GM23338 (cell line): Measurements from ENCODE around the gene ZNF761. TPM values are rescaled to one million over a fixed set of nuclear protein-coding genes. Genes with fewer than 3 reads are reported as not detected.
"Not testable (repeated sequence)": the region's sequence is repeated elsewhere in the genome, so short reads cannot be mapped to it uniquely, and the experiment has no call there.

ENCODE experiments used
- ATAC-seq: fragments of 200-7000 bp; cut with Tn5 transposase; 3 replicates; pipeline ENCODE4 v1.9.1; 2020
- DNase-seq: peaks from one replicate; pipeline ENCODE4 v3.0.0-alpha.2; 2015; ENCODE audit warnings: low spot score
- H2AFZ ChIP-seq: fragments of 200-600 bp; sonication (generic); 2 replicates; pipeline ENCODE4 v1.8.0; 2016; ENCODE audit warnings: antibody characterized with exemption, mild to moderate bottlenecking, moderate library complexity
- H3F3A ChIP-seq: fragments of 200-600 bp; sonication (generic); replicated peaks from 2 replicates; pipeline ENCODE4 v1.8.0; 2017; ENCODE audit warnings: antibody characterized with exemption, mixed run types, low read depth
- H3K27ac ChIP-seq: fragments of 200-600 bp; sonication (generic); 2 replicates; pipeline ENCODE4 v1.6.1; 2016; ENCODE audit warnings: low read depth
- H3K27me3 ChIP-seq: fragments of 200-600 bp; sonication (generic); 2 replicates; pipeline ENCODE4 v1.8.0; 2016; ENCODE audit warnings: mild to moderate bottlenecking, mixed run types, moderate library complexity; ENCODE audit not compliant: insufficient read depth
- H3K36me3 ChIP-seq: fragments of 200-600 bp; sonication (generic); 2 replicates; pipeline ENCODE4 v1.8.0; 2016; ENCODE audit warnings: mild to moderate bottlenecking; ENCODE audit not compliant: insufficient read depth
- H3K4me1 ChIP-seq: fragments of 200-600 bp; sonication (generic); 2 replicates; pipeline ENCODE4 v1.8.0; 2016; ENCODE audit warnings: mild to moderate bottlenecking, moderate library complexity; ENCODE audit not compliant: insufficient read depth
- H3K4me2 ChIP-seq: fragments of 200-600 bp; sonication (generic); 2 replicates; pipeline ENCODE4 v1.7.1; 2017; ENCODE audit warnings: mixed run types
- H3K4me3 ChIP-seq: fragments of 200-600 bp; sonication (generic); 2 replicates; pipeline ENCODE4 v1.6.1; 2016; ENCODE audit warnings: mixed run types
- H3K79me2 ChIP-seq: fragments of 200-600 bp; sonication (generic); replicated peaks from 2 replicates; pipeline ENCODE4 v1.8.0; 2017; ENCODE audit warnings: mild to moderate bottlenecking; ENCODE audit not compliant: insufficient read depth
- H3K9me2 ChIP-seq: fragments of 200-600 bp; sonication (generic); 2 replicates; pipeline ENCODE4 v1.8.0; 2017; ENCODE audit not compliant: insufficient read depth
- H4K20me1 ChIP-seq: fragments of 200-600 bp; sonication (generic); replicated peaks from 2 replicates; pipeline ENCODE4 v1.8.0; 2017; ENCODE audit warnings: mild to moderate bottlenecking; ENCODE audit not compliant: insufficient read depth
- H3K27ac Mint-ChIP-seq: 2 replicates; pipeline ENCODE4 v1.8.0; 2020; ENCODE audit warnings: inconsistent platforms, mild to moderate bottlenecking, moderate library complexity, mixed read lengths
- H3K27me3 Mint-ChIP-seq: 3 replicates; pipeline ENCODE4 v1.8.0; 2022; ENCODE audit warnings: low read depth, mild to moderate bottlenecking, moderate library complexity, mixed read lengths, inconsistent platforms; ENCODE audit not compliant: insufficient read depth, poor library complexity
- H3K36me3 Mint-ChIP-seq: 3 replicates; pipeline ENCODE4 v1.8.0; 2021; ENCODE audit warnings: low read depth, mild to moderate bottlenecking, inconsistent platforms, moderate library complexity, mixed read lengths
- H3K4me1 Mint-ChIP-seq: 3 replicates; pipeline ENCODE4 v1.8.0; 2020; ENCODE audit warnings: mild to moderate bottlenecking, inconsistent platforms, mixed read lengths
- H3K4me3 Mint-ChIP-seq: 3 replicates; pipeline ENCODE4 v1.8.0; 2021; ENCODE audit warnings: moderate library complexity, mild to moderate bottlenecking, inconsistent platforms, mixed read lengths
- H3K9me3 Mint-ChIP-seq: 3 replicates; pipeline ENCODE4 v1.8.0; 2020; ENCODE audit warnings: moderate library complexity, mild to moderate bottlenecking, inconsistent platforms, mixed read lengths
- CREB1 ChIP-seq: fragments of 250-450 bp; sonication (Bioruptor Pico); IDR thresholded peaks from 2 replicates; pipeline ENCODE4 v1.5.0; 2020; ENCODE audit warnings: low read depth, mild to moderate bottlenecking, moderate library complexity
- ETS1 ChIP-seq: IDR thresholded peaks from 2 replicates; pipeline ENCODE4 v1.6.1; 2016; ENCODE audit warnings: antibody characterized with exemption
- JUNB ChIP-seq: IDR thresholded peaks from one replicate; pipeline ENCODE4 v1.6.1; 2016; ENCODE audit warnings: antibody characterized with exemption; ENCODE audit not compliant: unreplicated experiment
- NANOG ChIP-seq: IDR thresholded peaks from 2 replicates; pipeline ENCODE4 v1.6.1; 2016; ENCODE audit warnings: antibody characterized with exemption, borderline replicate concordance
- STAT1 ChIP-seq: IDR thresholded peaks from one replicate; pipeline ENCODE4 v1.6.1; 2016; ENCODE audit warnings: antibody characterized with exemption; ENCODE audit not compliant: unreplicated experiment
- ZNF114 ChIP-seq: fragments of 250-450 bp; sonication (Bioruptor Pico); IDR thresholded peaks from 2 replicates; pipeline ENCODE4 v1.5.0; 2020; ENCODE audit warnings: mild to moderate bottlenecking, moderate library complexity
- ZNF331 ChIP-seq: fragments of 250-450 bp; sonication (Bioruptor Pico); IDR thresholded peaks from 2 replicates; pipeline ENCODE4 v1.5.0; 2020; ENCODE audit warnings: low read depth, mild to moderate bottlenecking, moderate library complexity
- polyA plus RNA-seq: library from polyadenylated mRNA; unstranded; fragments of >200 nt; fragmentation: Nextera tagmentation; extraction: Ambion mirVana; gene quantifications from 2 replicates; pipeline ENCODE4 v1.2.1, GENCODE V29; 2016
- total RNA-seq: library from RNA; depleted of rRNA; stranded (reverse); fragments of >200 nt; shearing (Covaris generic); gene quantifications from 2 replicates; pipeline ENCODE4 v1.2.3, GENCODE V29; 2014
- TF ChIP-seq, protein P1 (sequence below): fragments of 250-450 bp; sonication (Bioruptor Pico); IDR thresholded peaks from 2 replicates; pipeline ENCODE4 v1.5.0; 2020; ENCODE audit warnings: mild to moderate bottlenecking, moderate library complexity

The ZNF761 gene
- total and polyA plus RNA-seq, 2 experiments from 2014 or later: 17.1 to 40.1 TPM

DNA sequence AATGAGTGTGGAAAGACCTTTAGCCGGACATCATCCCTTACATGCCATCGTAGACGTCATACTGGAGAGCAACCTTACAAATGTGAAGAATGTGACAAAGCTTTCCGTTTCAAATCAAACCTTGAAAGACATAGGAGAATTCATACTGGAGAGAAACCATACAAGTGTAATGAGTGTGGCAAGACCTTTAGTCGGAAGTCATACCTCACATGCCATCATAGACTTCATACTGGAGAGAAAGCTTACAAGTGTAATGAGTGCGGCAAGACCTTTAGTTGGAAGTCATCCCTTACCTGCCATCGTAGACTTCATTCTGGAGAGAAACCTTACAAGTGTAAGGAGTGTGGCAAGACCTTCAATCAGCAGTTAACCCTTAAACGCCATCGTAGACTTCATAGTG is 24.0 kb downstream of the ZNF761 start:
- Mint-ChIP-seq H3K4me1 (peaks cover 12% of the 10 kb centered on the region), H3K27me3 (peaks cover 3% of the 10 kb centered on the region), H3K36me3 (peaks cover 87% of the 10 kb centered on the region), H3K27ac (no peak overlapping the region), H3K4me3 (no peak overlapping the region), H3K9me3 (peaks cover 49% of the 10 kb centered on the region)
- H4K20me1 ChIP-seq: no peaks in the 10 kb centered on the region
- no peak for TF ChIP-seq JUNB
- no peaks in the 10 kb centered on the region for H3K4me1 ChIP-seq
- H3F3A ChIP-seq: 0 out of 2 replicates have a peak, but pooled peaks cover 11% of the 10 kb centered on the region
- H3K4me2 ChIP-seq: no peak overlapping the region
- H3K27me3 ChIP-seq: no peaks in the 10 kb centered on the region
- no peak overlapping the region for H3K27ac ChIP-seq
- no peak for ATAC-seq
- no peak overlapping the region for H2AFZ ChIP-seq
- no peak overlapping the region for H3K4me3 ChIP-seq
- no peak for DNase-seq
- peaks cover 63% of the 10 kb centered on the region for H3K36me3 ChIP-seq
- H3K9me2 ChIP-seq: no peaks in the 10 kb centered on the region
- H3K79me2 ChIP-seq: no peaks in the 10 kb centered on the region

GRCh38 chr19:53460131-53460721 is 28.4 kb downstream of the ZNF761 start:
- Mint-ChIP-seq H3K36me3 (peaks cover 43% of the 10 kb centered on the region), H3K4me1 (peaks cover 26% of the 10 kb centered on the region)
- H3K27me3 Mint-ChIP-seq: not testable (repeated sequence)

DNA sequence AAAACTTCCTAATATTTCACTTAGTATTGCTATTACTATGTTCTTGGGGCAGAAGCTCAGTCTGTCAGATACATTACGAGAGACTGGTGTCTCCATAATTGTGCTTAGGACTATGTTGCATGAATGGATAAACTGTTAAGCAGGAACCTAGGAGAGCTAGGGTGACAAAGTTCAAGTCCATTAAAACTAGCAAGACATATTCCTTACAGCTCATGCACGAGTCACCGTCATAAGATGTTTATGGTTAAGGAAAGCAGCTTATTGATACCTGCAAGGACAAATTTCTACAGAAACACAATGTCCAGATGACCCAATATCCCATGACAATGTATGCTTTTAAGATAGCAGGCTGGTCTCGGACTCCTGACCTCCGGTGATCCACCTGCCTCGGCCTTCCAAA is 30.1 kb downstream of the ZNF761 start:
- no peak overlapping the region for H3K4me3 Mint-ChIP-seq
- ATAC-seq: no peak

More at GRCh38 chr19:53460131-53460721, 28.4 kb downstream of the ZNF761 start:
- Mint-ChIP-seq H3K27ac (peak overlapping the region; percentile 4), H3K9me3 (peaks cover 34% of the 10 kb centered on the region)
- not testable (repeated sequence) for H2AFZ ChIP-seq, H4K20me1 ChIP-seq, H3K4me1 ChIP-seq, DNase-seq, H3K9me2 ChIP-seq, H3K27me3 ChIP-seq, H3K27ac ChIP-seq, ATAC-seq, H3K79me2 ChIP-seq, H3K4me2 ChIP-seq, H3K4me3 ChIP-seq, H3K4me3 Mint-ChIP-seq
- Histone ChIP-seq H3F3A (0 out of 2 replicates have a peak, but pooled peaks cover 12% of the 10 kb centered on the region), H3K36me3 (peaks cover 23% of the 10 kb centered on the region)

More for the DNA sequence above, 30.1 kb downstream of the ZNF761 start:
- Mint-ChIP-seq H3K27ac (no peak overlapping the region), H3K4me1 (peaks cover 30% of the 10 kb centered on the region), H3K27me3 (peaks cover 6% of the 10 kb centered on the region), H3K36me3 (peaks cover 27% of the 10 kb centered on the region), H3K9me3 (peaks cover 18% of the 10 kb centered on the region)
- no peak overlapping the region for H3K27ac ChIP-seq
- no peak overlapping the region for H2AFZ ChIP-seq
- peaks cover 6% of the 10 kb centered on the region; the same call in 1 of the 2 replicates for H3K36me3 ChIP-seq
- DNase-seq: no peak
- H3K9me2 ChIP-seq: no peaks in the 10 kb centered on the region
- no peaks in the 10 kb centered on the region for H3K79me2 ChIP-seq
- 0 out of 2 replicates have a peak, but pooled peaks cover 7% of the 10 kb centered on the region for H3F3A ChIP-seq
- no peak for TF ChIP-seq ZNF114 (CRISPR knock-in tag)
- no peak for TF ChIP-seq ZNF331
- TF ChIP-seq ETS1: no peak
- no peak for TF ChIP-seq STAT1
- TF ChIP-seq NANOG: no peak
- no peak for TF ChIP-seq JUNB
- TF ChIP-seq, protein P1, sequence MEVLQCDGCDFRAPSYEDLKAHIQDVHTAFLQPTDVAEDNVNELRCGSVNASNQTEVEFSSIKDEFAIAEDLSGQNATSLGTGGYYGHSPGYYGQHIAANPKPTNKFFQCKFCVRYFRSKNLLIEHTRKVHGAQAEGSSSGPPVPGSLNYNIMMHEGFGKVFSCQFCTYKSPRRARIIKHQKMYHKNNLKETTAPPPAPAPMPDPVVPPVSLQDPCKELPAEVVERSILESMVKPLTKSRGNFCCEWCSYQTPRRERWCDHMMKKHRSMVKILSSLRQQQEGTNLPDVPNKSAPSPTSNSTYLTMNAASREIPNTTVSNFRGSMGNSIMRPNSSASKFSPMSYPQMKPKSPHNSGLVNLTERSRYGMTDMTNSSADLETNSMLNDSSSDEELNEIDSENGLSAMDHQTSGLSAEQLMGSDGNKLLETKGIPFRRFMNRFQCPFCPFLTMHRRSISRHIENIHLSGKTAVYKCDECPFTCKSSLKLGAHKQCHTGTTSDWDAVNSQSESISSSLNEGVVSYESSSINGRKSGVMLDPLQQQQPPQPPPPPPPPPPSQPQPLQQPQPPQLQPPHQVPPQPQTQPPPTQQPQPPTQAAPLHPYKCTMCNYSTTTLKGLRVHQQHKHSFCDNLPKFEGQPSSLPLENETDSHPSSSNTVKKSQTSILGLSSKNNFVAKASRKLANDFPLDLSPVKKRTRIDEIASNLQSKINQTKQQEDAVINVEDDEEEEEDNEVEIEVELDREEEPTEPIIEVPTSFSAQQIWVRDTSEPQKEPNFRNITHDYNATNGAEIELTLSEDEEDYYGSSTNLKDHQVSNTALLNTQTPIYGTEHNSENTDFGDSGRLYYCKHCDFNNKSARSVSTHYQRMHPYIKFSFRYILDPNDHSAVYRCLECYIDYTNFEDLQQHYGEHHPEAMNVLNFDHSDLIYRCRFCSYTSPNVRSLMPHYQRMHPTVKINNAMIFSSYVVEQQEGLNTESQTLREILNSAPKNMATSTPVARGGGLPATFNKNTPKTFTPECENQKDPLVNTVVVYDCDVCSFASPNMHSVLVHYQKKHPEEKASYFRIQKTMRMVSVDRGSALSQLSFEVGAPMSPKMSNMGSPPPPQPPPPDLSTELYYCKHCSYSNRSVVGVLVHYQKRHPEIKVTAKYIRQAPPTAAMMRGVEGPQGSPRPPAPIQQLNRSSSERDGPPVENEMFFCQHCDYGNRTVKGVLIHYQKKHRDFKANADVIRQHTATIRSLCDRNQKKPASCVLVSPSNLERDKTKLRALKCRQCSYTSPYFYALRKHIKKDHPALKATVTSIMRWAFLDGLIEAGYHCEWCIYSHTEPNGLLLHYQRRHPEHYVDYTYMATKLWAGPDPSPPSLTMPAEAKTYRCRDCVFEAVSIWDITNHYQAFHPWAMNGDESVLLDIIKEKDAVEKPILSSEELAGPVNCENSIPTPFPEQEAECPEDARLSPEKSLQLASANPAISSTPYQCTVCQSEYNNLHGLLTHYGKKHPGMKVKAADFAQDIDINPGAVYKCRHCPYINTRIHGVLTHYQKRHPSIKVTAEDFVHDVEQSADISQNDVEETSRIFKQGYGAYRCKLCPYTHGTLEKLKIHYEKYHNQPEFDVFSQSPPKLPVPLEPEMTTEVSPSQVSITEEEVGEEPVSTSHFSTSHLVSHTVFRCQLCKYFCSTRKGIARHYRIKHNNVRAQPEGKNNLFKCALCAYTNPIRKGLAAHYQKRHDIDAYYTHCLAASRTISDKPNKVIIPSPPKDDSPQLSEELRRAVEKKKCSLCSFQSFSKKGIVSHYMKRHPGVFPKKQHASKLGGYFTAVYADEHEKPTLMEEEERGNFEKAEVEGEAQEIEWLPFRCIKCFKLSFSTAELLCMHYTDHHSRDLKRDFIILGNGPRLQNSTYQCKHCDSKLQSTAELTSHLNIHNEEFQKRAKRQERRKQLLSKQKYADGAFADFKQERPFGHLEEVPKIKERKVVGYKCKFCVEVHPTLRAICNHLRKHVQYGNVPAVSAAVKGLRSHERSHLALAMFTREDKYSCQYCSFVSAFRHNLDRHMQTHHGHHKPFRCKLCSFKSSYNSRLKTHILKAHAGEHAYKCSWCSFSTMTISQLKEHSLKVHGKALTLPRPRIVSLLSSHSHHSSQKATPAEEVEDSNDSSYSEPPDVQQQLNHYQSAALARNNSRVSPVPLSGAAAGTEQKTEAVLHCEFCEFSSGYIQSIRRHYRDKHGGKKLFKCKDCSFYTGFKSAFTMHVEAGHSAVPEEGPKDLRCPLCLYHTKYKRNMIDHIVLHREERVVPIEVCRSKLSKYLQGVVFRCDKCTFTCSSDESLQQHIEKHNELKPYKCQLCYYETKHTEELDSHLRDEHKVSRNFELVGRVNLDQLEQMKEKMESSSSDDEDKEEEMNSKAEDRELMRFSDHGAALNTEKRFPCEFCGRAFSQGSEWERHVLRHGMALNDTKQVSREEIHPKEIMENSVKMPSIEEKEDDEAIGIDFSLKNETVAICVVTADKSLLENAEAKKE (CRISPR knock-in tag): no peak
- TF ChIP-seq CREB1 (CRISPR knock-in tag): no peak
- H3K4me3 ChIP-seq: no peak overlapping the region
- peaks cover 5% of the 10 kb centered on the region for H3K4me1 ChIP-seq
- H3K27me3 ChIP-seq: no peaks in the 10 kb centered on the region
- no peak overlapping the region for H3K4me2 ChIP-seq
- H4K20me1 ChIP-seq: no peaks in the 10 kb centered on the region
